K562 (cell line): Measurements from ENCODE around the gene BCL10. TPM values are rescaled to one million over a fixed set of nuclear protein-coding genes. Genes with fewer than 3 reads are reported as not detected.
A peak's percentile ranks its signal among the peaks of the same experiment; 100 is the strongest.

ENCODE experiments used
- ETS2 ChIP-seq: IDR thresholded peaks from 2 replicates; pipeline ENCODE4 v1.6.1; 2016; ENCODE audit warnings: borderline replicate concordance, missing genetic modification characterization, mild to moderate bottlenecking, moderate library complexity, missing compliant biosample characterization; ENCODE audit not compliant: poor library complexity, severe bottlenecking
- GTF2F1 ChIP-seq: IDR thresholded peaks from 2 replicates; pipeline ENCODE4 v1.6.1; 2011; ENCODE audit warnings: low read depth, low read length, improper control_type of control experiment
- NCOA1 ChIP-seq: fragments of 450-650 bp; IDR thresholded peaks from 2 replicates; pipeline ENCODE4 v1.6.1; 2016; ENCODE audit warnings: low read depth
- RAD21 ChIP-seq, 2 experiments: fragments of 250-450 bp in 1 of 2; fragments of 450-650 bp in 1 of 2; sonication (Bioruptor Pico) in 1 of 2; formaldehyde crosslinking in 1 of 2; IDR thresholded peaks in 1 of 2; conservative IDR thresholded peaks in 1 of 2; 2 replicates each; pipeline versions ENCODE4 v1.4.0 to v1.8.0; 2020 to 2022; ENCODE audit warnings: mild to moderate bottlenecking in 2 of 2, moderate library complexity in 1 of 2
- RAD51 ChIP-seq: fragments of 450-650 bp; IDR thresholded peaks from 2 replicates; pipeline ENCODE4 v1.7.1; 2016; ENCODE audit warnings: low read depth, mild to moderate bottlenecking, borderline replicate concordance
- polyA plus RNA-seq, 8 experiments: library from polyadenylated mRNA; depleted of rRNA in 4 of 8; stranded (reverse) in 5 of 8; unstranded in 3 of 8; fragments of >200 nt; fragmentation: Nextera tagmentation in 2 of 8; fragmentation: Illumina TruSeq in 1 of 8; extraction: Ambion mirVana in 2 of 8; extraction: Trizol in 1 of 8; gene quantifications; 2 replicates each; pipeline versions ENCODE4 v1.2.1 to v1.2.3, GENCODE V29; 2011 to 2014; ENCODE audit warnings: inconsistent platforms in 1 of 8, missing spikeins in 1 of 8
- total RNA-seq, 7 experiments: library from RNA; depleted of rRNA in 6 of 7; stranded (reverse); fragments of >200 nt in 6 of 7; fragmentation: Illumina TruSeq in 2 of 7; extraction: Trizol in 2 of 7; gene quantifications; 2 replicates each; pipeline versions ENCODE4 v1.2.1 to v1.2.3, GENCODE V29; 2011 to 2021; ENCODE audit warnings: low replicate concordance in 1 of 7
- TF ChIP-seq, protein P1 (sequence below), 2 experiments: fragments of 200-800 bp in 1 of 2; sonication (Bioruptor generic) in 1 of 2; sonication (generic) in 1 of 2; formaldehyde crosslinking in 1 of 2; IDR thresholded peaks in 1 of 2; conservative IDR thresholded peaks in 1 of 2; 2 replicates each; pipeline versions ENCODE4 v1.5.0 to v1.6.1; 2016 to 2020; ENCODE audit warnings: missing compliant biosample characterization in 1 of 2, missing genetic modification characterization in 1 of 2, missing genetic modification reagents in 1 of 2
- TF ChIP-seq, protein P2 (sequence below), 2 experiments: IDR thresholded peaks in 1 of 2; conservative IDR thresholded peaks in 1 of 2; 2 replicates each; pipeline ENCODE4 v1.6.1; 2016; ENCODE audit warnings: low read depth in 2 of 2, mild to moderate bottlenecking in 1 of 2, missing compliant biosample characterization in 1 of 2, missing genetic modification characterization in 1 of 2, moderate library complexity in 1 of 2

BCL10 gene
- total and polyA plus RNA-seq, 9 of the 15 experiments (the other 6 are each of a cell fraction or from before 2014, with no cell fraction given), result 8.0 to 19.4 (median 12.3) TPM

DNA sequence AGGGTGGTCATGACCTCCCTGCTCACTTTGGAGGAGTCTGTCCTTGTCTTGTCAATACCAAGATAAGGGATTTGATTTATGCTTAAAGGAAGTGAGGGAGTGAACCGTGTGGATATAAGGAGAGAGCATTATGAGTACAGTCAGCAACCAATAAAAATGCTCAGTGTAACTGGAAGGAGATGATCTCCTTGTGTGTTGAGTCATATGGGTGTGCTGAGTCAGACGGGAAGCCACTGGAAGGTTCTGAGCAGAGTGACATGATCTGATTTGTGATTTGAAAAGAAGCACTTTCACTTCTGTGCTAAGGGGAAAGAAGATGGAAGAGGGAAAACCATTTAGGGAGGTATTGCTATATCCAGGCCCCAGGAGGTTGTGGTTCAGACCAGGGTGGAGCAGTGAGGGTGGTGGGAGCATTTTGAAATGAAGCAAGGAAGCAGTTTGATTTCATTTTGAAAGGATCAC is 2.5 kb upstream of the BCL10 start (continued):
- TF ChIP-seq, protein P1, sequence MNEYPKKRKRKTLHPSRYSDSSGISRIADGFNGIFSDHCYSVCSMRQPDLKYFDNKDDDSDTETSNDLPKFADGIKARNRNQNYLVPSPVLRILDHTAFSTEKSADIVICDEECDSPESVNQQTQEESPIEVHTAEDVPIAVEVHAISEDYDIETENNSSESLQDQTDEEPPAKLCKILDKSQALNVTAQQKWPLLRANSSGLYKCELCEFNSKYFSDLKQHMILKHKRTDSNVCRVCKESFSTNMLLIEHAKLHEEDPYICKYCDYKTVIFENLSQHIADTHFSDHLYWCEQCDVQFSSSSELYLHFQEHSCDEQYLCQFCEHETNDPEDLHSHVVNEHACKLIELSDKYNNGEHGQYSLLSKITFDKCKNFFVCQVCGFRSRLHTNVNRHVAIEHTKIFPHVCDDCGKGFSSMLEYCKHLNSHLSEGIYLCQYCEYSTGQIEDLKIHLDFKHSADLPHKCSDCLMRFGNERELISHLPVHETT (CRISPR knock-in tag; conservative IDR thresholded peaks at IDR 0.05 in 1 of 2, IDR thresholded peaks at IDR 0.05 in 1 of 2), result no peak
- TF ChIP-seq, protein P2, sequence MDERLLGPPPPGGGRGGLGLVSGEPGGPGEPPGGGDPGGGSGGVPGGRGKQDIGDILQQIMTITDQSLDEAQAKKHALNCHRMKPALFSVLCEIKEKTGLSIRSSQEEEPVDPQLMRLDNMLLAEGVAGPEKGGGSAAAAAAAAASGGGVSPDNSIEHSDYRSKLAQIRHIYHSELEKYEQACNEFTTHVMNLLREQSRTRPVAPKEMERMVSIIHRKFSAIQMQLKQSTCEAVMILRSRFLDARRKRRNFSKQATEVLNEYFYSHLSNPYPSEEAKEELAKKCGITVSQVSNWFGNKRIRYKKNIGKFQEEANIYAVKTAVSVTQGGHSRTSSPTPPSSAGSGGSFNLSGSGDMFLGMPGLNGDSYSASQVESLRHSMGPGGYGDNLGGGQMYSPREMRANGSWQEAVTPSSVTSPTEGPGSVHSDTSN (CRISPR knock-in tag; IDR thresholded peaks at IDR 0.05; ENCODE audit: low read depth), result no peak; the same call in none of the 2 replicates
- TF ChIP-seq, protein P2 (tag; conservative IDR thresholded peaks at IDR 0.05; ENCODE audit: low read depth), result peak; percentile 98
- no peak for TF ChIP-seq GTF2F1
- TF ChIP-seq ETS2 (tag), result no peak
- no peak for TF ChIP-seq RAD51
- peak; percentile 44; the same call in 1 of the 2 replicates for TF ChIP-seq NCOA1
- no peak for TF ChIP-seq RAD21 (CRISPR knock-in tag; conservative IDR thresholded peaks at IDR 0.05 in 1 of 2, IDR thresholded peaks at IDR 0.05 in 1 of 2)
